HS-5 (cell line): ENCODE measurements around the gene DUOX1.
A peak's percentile ranks its signal among the peaks of the same experiment; 100 is the strongest.

Experiments used
- DNase-seq: peaks from one replicate; pipeline ENCODE4 v3.0.0-alpha.2; 2012; ENCODE audit warnings: low read depth

The DUOX1 gene

DNA sequence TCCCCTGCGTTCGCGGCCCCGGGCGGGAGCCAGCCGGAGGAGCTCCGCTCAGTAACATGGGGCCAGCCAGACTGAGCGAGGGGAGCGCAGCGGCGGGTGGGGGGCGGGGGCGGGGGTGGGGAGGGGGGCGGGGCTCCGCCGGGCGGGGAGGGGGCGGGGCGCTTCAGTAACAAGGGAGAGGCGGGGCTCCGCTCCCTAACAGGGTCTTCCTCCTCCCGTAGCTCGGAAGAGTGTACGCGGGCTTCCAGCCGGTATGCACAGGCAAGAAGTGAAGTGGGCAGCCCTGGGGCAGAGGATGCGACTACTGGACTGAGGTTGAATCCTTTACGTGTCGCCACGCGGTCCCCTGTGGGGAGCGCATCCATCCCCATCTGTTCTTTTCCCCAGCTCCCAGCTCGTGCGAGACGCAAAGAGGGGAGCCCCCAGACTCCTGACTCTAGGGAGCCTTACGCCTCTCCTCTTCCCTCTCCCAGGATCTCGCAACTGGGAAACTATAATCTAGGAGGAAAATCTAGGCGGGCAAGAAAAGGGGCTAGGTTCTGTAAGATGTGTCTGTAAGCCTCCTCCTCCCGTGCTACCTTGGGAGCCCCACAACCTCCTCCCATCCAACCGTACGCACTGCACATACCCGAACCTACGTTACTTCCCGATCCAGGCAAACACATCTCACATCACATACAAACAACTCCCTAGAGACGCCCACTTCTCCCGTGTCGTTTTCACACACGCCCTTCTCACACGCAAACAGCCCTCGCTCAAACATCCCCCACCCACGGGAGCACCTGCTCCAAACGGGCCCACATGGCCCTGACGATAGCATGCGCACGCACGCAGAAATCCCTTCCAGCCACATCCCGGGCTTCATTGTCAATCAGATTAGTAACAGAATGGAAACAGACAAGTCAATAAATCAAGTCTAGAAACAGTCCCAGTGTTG, 58.4 kb downstream of the DUOX1 start, which contains the start of gene SHF:
TSS of gene SHF (minus strand) at position 73 of the 937 bp plus-strand sequence. CDS start at position 58, 15 bp downstream.
- no peak for DNase-seq

DNA sequence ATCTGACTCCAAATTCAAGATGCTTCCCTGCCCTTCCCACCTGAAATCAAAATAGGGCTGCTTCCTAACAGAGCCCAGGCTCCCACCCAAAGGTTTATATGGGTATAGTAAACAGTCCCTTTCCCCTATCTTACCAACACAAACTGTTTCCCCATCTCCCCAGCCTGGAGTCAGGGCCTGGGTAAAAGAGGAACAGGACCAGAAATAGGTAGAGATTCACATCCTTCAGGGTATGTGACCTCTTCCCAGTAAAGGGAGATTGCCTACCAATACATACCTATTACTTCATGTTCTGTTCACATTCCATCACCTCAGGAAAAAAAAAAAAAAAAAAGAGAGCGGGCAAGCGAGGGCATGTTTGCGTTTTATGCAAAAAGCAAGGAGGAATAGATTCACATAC, 67.7 kb downstream of the DUOX1 start:
- DNase-seq: no peak

DNA sequence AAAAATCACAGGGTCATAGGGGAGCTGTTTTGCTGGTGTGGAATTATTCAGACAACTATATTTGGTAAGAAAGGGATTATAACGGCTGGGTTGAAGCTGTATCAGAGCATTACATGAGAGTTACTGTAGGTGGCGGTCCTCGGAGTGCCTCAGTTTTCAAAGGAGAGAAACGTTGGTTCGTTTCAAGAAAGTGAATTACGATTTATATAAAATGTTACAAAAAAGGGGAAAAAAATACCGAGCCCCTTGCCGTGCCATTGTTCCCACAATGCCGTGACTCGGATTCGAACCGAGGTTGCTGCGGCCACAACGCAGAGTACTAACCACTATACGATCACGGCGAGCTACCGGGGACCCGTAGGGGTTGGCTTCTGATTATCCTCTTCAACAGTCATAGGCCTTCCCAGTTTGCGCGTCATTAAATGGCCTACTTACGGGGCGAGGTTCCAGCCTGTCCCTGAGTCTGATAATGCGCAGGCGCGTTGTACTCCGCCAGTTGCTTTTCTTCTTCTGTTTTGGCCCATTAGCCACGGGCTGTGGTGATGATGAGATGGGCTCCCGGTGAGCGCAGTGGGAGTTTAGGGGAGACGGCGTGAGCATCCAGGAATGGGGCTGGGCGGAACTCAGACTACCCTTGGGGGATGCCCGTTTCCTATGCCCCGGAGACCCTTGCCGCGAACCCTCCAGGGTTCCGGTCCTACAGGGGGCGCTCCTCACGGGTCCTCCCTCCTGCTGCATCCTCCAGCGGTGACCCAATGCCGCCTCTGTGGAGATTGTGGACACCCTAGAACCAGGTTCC, 68.7 kb downstream of the DUOX1 start:
- peak; percentile 96 for DNase-seq

DNA sequence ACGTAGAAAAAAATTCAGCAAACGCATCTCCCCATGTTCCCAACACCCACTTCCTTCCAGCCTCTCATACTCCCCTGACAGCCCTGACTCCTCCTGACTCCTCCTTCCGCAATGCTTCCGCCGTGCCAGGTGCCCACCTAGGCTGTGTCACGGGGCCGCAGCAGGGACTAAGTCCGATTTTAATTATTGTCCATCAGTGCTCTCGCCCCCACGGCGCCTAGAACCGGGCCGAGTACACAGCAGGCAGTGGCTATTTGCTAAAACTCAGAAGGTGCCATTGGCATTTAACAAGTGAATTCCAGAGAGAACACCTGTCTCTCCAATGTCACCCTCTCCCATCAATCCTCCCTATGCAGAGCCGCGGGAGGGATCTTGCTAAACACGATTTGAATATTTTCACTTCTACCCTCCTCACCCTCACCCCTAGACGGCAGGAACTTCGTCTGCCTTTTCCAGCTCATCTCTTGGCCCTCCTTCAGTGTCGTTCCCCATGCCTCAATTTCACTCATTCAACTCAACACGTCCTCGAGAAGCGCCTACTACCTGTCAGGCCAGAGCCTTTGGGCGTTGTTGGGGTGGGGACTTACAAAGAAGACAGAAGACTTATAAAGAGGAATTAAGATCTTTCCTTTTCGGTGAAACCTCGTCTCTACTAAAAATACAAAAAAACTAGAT, 69.5 kb downstream of the DUOX1 start:
- DNase-seq: no peak

GRCh38 chr15:45200001-45200798, 70.4 kb downstream of the DUOX1 start:
- DNase-seq: peak; percentile 95

- peak; percentile 80 for DNase-seq
Observed at GRCh38 chr15:45200799-45201556, 71.2 kb downstream of the DUOX1 start.

DNA sequence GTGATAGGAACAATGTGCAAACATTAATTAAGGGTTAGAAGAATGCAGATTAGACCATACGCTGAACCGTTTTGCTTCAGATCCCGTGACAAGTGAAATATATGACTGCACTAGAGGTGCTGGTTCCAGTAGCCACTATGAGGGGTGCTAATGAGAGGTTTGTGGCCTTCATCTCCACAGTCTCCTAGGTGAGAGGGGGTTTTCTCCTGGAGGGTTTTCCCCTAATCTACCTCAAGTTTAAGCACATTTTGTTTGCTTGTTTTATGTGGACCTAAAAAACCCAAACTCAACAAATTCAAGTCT, 71.7 kb downstream of the DUOX1 start:
- DNase-seq: no peak

GRCh38 chr15:45201869-45202268, 72.1 kb downstream of the DUOX1 start:
- no peak for DNase-seq

DNA sequence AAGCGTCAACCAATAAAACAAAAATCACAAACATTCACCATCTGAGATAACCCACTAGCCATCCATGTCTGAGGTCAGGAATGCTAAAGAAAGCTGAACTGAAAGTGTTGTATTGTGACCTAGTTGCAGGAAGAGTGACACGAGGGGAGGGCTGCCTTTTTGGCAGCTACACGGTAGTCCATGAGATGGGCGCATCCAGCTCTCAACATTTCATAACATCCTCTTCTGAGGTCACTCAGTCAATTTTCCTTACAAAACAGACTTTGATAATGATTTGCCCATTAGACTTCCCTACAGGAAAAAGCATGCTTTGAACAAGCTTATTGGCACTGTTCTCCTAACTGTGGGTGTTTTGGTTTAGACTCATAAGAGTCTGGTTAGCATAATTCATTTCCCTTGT, 73.4 kb downstream of the DUOX1 start:
- DNase-seq: no peak

DNA sequence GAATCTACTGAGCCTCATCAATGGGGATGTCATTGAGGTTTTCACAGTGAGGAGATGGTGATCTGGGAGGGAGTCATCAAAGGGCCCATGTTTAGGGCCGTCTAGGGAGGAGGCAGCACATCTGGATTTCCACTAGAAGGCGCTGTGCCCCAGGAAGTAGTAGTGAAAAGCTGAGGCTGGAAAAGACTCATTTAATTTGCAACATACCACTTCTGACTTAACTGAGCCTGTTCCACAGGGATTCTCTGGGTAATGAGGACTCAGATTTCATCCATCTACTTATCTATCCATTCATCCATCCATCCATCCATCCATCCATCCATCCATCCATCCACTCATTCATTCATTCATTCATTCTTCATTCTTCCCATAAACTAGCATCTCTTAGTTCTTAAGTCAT, 75.4 kb downstream of the DUOX1 start:
- no peak for DNase-seq

DNA sequence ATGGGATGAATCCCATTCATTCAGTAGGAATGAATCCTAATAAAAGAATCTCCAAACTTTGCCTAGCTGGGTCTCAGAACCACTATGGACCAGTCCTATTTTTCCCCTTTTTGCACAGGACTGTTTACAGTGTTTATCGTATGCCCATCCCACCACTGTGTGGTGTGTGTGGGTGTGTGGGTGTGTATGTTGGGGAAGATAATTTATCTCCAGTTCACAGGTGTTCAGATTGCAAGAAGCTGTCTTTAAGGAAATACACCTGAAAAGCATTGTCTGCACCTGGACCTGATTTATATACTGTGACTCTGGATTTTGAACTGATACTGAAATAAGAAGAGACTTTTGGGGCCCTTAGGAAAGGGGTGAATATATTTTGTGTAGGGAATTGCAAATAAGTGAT, 82.7 kb downstream of the DUOX1 start:
- DNase-seq: no peak
